Dedifferentiated amniotic fluid mesenchymal stem cell (primary cell): ENCODE results near the gene ANO10.
A peak's percentile ranks its signal among the peaks of the same experiment; 100 is the strongest.
"Not testable (repeated sequence)": the region's sequence is repeated elsewhere in the genome, so short reads cannot be mapped to it uniquely, and the experiment has no call there.

Experiments used
- DNase-seq: peaks from one replicate; pipeline ENCODE4 v3.0.0-alpha.2; 2016; ENCODE audit errors: extremely low spot score

The ANO10 gene

GRCh38 chr3:43581343-43581742 is 40.5 kb downstream of the ANO10 start:
- DNase-seq = no peak

DNA sequence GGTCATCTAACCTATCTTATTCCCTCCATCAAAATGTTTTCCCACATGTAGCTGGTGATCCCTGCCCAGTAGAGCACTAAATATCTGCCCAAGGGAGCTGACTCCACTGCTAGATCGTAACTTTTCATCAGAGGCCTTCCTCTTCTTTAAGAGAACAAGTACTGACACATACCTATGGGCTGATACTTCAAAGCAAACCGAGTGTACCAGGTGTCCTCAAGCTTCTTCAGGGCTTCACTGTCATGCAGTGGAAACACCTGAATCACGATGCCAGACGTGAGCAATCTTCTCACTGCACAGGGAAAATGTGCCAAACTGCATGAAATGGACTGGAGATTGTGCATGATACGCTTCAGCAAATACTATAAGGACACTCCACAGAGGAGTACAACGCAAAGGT is 41.6 kb downstream of the ANO10 start:
- DNase-seq = no peak

DNA sequence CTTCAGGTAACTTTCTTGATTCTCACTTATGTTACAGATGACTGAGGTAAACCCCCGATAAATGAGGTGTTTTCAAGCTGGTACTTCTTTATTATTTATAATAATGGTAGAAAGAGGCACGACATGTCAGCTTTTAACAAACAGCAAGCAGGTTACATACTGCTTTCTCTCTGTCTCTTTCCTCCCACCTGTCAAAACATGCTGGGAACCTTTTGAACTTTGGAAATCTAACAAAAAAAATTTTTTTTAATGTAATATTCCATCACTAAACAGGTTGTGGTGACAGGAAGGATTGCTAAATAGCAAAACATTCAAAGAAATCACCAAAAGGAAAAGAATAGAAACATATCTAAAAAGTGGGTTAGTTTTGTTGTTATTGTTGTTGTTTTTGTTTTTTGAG is 48.2 kb downstream of the ANO10 start:
- no peak for DNase-seq

DNA sequence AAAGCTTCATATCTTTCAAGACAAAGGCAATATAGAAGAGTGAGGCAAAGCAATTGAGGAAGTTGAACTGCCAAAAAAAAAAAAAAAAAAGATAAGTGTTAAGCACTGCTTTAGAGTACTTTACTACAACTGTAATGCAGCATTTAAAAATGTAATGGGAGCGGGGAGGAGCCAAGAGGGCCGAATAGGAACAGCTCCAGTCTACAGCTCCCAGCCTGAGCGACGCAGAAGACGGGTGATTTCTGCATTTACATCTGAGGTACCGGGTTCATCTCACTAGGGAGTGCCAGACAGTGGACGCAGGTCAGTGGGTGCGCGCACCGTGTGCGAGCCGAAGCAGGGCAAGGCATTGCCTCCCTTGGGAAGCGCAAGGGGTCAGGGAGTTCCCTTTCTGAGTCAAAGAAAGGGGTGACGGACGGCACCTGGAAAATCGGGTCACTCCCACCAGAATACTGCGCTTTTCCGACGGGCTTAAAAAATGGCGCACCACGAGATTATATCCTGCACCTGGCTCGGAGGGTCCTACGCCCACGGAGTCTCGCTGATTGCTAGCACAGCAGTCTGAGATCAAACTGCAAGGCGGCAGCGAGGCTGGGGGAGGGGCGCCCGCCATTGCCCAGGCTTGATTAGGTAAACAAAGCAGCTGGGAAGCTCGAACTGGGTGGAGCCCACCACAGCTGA is 56.0 kb downstream of the ANO10 start:
- DNase-seq = not testable (repeated sequence)

GRCh38 chr3:43559961-43560360 is 61.9 kb downstream of the ANO10 start:
- DNase-seq = no peak

- DNase-seq = no peak
Observed at GRCh38 chr3:43558171-43558570, 63.6 kb downstream of the ANO10 start.

GRCh38 chr3:43549626-43550290 is 72.1 kb downstream of the ANO10 start:
- peak; percentile 32 for DNase-seq

DNA sequence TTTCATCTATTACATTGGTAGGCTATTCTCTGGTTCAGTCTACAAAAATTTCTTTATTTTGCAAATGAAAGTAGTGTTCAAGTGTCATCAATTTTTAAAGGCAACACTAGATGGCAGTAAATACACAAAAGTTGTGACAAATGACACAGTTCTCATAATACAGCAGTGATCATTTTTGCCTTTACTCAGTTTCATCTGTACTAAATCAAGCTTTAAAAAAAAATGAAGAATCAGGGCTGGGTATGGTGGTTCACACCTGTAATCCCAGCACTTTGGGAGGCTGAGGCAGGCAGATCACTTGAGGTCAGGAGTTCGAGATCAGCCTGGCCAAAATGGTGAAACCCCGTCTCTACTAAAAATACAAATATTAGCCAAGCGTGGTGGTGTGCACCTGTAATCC is 77.5 kb downstream of the ANO10 start:
- DNase-seq = peak; percentile 80

DNA sequence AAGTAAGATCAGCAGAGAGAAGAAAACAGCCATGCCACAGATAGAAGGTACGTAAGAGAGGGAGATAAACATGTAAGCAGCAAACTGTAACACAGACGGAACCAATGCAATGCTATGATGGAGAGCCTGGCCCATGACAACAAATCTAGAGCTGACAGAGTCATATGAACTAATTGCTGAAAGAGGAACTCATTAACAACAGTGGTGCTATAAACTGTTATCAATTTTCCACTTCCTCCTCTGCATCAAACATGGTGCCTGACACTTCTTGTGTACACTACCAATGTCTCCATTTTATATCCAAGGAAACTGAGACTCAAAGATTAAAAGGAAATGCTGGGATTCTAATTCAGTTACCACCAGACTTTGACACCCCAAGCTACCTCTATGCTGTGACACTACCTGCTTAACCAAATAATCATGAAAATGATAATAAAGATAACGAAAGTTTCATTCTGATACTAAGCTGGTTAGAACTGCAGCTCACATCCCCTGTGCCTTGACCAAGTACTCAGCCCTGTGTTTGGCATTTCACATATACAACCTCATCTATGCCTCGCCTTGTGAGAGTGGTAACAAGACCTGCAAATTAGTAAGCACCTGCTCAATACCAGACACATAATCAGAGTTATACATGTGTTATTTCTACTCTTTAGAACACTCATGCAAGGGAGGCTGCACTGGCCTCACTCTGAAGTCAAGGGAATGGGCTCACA is 79.3 kb downstream of the ANO10 start:
- peak; percentile 10 for DNase-seq

DNA sequence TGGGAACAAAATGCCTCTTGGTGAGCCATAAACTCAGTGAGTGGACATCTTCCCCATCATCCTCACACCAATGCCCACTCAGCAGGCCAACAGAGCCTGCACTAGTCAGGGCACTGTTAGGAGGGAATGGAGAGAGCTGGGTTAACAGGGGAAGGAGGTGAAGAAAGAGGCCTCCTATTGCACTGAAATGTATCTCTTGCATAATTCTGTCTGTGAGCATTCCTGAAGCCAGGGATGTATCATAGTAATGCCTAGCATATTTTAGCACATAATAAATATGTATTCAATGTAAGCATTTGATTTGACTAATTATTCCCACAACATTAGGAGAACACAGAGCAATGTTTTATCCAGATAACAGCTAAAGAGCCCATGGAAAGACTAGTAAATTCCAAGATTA is 81.2 kb downstream of the ANO10 start:
- DNase-seq = peak; percentile 55

DNA sequence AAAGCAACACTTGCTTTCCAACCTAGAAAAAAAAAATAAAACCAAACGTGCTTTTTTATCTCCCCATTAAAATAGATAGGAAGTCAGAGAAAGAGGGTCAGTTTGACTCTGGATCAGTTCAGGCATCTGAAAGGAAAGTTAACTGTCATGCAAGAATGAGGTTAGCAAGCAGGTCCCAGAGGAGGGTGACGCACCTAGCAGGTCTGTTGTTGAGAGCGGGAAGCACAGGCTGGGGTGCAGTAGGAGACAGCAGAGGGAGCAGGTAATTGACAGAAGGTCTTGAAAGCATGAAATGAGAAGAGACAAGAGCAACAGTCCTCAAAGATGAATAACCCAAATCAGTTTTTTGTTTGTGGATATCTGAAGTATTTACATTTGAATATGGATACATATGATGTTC is 82.5 kb downstream of the ANO10 start:
- peak; percentile 13 for DNase-seq

GRCh38 chr3:43537225-43537624 is 84.6 kb downstream of the ANO10 start:
- no peak for DNase-seq

GRCh38 chr3:43534675-43535074 is 87.1 kb downstream of the ANO10 start:
- DNase-seq = no peak

DNA sequence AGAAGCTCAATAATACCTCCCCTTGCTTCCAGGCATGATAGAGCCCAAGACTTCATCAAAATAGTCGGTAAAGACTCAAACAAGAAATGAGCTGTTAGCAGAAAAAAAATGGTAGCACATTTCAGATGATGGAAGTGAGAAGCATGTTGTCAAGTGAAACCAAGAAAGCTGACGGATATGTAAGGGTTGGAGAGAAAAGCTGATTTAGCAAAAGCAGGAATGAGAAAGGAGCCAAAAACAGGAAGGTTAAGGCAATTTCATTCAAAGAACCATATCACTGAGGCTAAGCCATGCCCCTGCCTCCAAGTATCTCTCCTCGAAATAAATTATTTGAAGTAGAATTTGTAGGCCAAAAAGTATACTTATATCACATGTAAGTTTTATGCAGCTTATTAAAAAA is 88.8 kb downstream of the ANO10 start:
- DNase-seq = no peak

GRCh38 chr3:43531835-43532234 is 90.0 kb downstream of the ANO10 start:
- peak; percentile 33 for DNase-seq

GRCh38 chr3:43528498-43529099 is 93.2 kb downstream of the ANO10 start:
- no peak for DNase-seq

- no peak for DNase-seq
Observed at GRCh38 chr3:43526956-43527355, 94.9 kb downstream of the ANO10 start.

GRCh38 chr3:43525941-43526607 is 95.7 kb downstream of the ANO10 start:
- no peak for DNase-seq

DNA sequence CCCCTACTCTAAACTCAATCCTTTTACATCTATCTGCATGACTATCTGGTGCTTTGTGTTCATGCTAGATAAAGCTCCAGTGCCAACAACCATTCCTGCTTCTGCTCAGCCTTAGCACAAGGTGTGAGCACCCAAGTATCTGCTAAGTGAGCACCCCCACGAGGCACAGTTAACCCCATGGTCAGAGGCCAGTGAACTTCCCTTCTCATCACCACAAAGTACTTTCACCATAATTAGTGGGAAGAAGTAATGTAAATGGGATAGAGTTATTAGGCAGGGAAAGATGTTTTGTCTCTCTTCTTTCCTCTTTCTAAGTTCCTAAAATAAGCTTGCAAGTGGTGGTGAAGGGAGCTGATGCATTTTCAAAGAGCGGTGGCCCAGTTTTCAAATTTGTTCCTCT is 96.4 kb downstream of the ANO10 start:
- DNase-seq = no peak

- no peak for DNase-seq
Observed at GRCh38 chr3:43523454-43524053, 98.3 kb downstream of the ANO10 start.

DNA sequence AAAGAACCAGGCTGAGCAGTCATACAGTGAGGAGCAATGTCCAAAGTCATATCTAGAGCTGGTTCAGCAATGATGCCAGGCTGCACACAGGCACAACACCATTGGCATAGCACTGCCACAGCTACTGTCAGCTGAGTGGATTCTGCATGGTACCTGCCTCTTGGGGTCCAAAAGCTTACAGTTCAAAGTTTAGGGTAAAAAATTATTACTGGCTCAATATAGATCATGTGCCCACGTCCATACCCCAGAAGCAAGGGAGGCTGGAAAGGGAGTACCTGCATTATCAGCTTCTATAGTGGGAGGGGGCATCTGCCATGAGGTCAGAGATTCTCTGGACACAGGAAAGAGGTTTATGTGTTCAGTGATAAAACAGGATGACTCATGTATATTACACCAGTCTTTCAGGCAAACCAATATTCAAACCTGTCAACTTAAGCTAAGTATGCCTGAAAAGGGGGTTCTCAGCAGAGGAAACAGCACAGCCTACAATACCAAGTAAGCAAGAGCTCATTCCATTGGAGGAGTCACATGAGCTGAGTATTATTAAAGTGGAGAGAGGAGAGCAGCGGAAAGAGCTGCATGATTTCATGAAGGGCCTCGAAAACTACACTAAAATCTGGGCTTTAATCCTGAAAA is 99.0 kb downstream of the ANO10 start:
- no peak for DNase-seq
